Measurements from ENCODE around the gene GDPD3. TPM values are rescaled to one million over a fixed set of nuclear protein-coding genes. Genes with fewer than 3 reads are reported as not detected.

The GDPD3 gene
- polyA plus RNA-seq, 3 donors = 9.6 TPM; not detected in 2

DNA sequence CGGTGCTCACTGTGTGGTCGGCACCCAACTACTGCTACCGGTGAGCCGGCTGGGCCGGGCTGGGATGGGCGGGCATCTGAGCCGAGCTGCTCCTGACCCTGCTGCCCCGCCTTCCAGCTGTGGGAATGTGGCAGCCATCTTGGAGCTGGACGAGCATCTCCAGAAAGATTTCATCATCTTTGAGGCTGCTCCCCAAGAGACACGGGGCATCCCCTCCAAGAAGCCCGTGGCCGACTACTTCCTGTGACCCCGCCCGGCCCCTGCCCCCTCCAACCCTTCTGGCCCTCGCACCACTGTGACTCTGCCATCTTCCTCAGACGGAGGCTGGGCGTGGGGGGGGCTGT is 28.5 kb downstream of the GDPD3 start:
- Histone ChIP-seq H3K36me3 (replicated peaks in 1 of 2; ENCODE audit: control insufficient read depth in 1 of 2, insufficient read depth in 2 of 2, low read length in 2 of 2) (peaks cover 50 to 60% of the 10 kb centered on the region in 2 donors), H4K20me1 (ENCODE audit: insufficient read depth, low read length) (peaks cover 40% of the 10 kb centered on the region), H3K27me3 (ENCODE audit: control insufficient read depth in 2 of 2, insufficient read depth in 2 of 2, low read length in 2 of 2) (no peaks in the 10 kb centered on the region), H3K27ac (ENCODE audit: low read depth in 1 of 2, low read length in 2 of 2) (peak overlapping the region in 1 of 2 donors; percentile 36), H3K9ac (ENCODE audit: insufficient read depth, low read length, poor library complexity, severe bottlenecking) (no peak overlapping the region), H3K4me1 (ENCODE audit: control insufficient read depth in 1 of 2, insufficient read depth in 2 of 2, low read length in 2 of 2) (peaks cover 34 to 53% of the 10 kb centered on the region in 2 donors), H3K4me2 (replicated peaks; ENCODE audit: extremely low read depth, low read length, poor library complexity, severe bottlenecking) (no peak overlapping the region), H3K9me3 (replicated peaks in 1 of 2; ENCODE audit: control insufficient read depth in 1 of 2, insufficient read depth in 1 of 2, low read length in 2 of 2) (peaks cover 0 to 4% of the 10 kb centered on the region in 2 donors), H2AFZ (ENCODE audit: insufficient read depth, low read depth, low read length, poor library complexity, severe bottlenecking) (no peak overlapping the region), H3K4me3 (replicated peaks in 1 of 3; ENCODE audit: low read depth in 2 of 3, low read length in 3 of 3) (no peak overlapping the region), H3K79me2 (ENCODE audit: insufficient read depth, low read length) (peaks cover 19% of the 10 kb centered on the region)
- Mint-ChIP-seq H3K27me3 (ENCODE audit: low read depth in 3 of 3) (peaks cover 0 to 6% (median 3%) of the 10 kb centered on the region in 3 donors), H3K4me3 (no peak overlapping the region), H3K36me3 (peaks cover 48 to 74% of the 10 kb centered on the region in 2 donors), H3K9me3 (peaks cover 3 to 9% (median 7%) of the 10 kb centered on the region in 7 donors), H3K4me1 (peaks cover 41% of the 10 kb centered on the region), H3K27ac (peak overlapping the region in 1 of 7 donors; percentile 79)
- intact Hi-C loops (cut with micrococcal nuclease) = no loop called here
- DNase-seq = peak in 1 of 3 donors; percentile 48
- 44% methylated on average over 14 of the region's 17 CpGs for WGBS (ENCODE audit: insufficient coverage)
- TF ChIP-seq, protein P1, sequence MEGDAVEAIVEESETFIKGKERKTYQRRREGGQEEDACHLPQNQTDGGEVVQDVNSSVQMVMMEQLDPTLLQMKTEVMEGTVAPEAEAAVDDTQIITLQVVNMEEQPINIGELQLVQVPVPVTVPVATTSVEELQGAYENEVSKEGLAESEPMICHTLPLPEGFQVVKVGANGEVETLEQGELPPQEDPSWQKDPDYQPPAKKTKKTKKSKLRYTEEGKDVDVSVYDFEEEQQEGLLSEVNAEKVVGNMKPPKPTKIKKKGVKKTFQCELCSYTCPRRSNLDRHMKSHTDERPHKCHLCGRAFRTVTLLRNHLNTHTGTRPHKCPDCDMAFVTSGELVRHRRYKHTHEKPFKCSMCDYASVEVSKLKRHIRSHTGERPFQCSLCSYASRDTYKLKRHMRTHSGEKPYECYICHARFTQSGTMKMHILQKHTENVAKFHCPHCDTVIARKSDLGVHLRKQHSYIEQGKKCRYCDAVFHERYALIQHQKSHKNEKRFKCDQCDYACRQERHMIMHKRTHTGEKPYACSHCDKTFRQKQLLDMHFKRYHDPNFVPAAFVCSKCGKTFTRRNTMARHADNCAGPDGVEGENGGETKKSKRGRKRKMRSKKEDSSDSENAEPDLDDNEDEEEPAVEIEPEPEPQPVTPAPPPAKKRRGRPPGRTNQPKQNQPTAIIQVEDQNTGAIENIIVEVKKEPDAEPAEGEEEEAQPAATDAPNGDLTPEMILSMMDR (IDR thresholded peaks at IDR 0.05) = no peak

DNA sequence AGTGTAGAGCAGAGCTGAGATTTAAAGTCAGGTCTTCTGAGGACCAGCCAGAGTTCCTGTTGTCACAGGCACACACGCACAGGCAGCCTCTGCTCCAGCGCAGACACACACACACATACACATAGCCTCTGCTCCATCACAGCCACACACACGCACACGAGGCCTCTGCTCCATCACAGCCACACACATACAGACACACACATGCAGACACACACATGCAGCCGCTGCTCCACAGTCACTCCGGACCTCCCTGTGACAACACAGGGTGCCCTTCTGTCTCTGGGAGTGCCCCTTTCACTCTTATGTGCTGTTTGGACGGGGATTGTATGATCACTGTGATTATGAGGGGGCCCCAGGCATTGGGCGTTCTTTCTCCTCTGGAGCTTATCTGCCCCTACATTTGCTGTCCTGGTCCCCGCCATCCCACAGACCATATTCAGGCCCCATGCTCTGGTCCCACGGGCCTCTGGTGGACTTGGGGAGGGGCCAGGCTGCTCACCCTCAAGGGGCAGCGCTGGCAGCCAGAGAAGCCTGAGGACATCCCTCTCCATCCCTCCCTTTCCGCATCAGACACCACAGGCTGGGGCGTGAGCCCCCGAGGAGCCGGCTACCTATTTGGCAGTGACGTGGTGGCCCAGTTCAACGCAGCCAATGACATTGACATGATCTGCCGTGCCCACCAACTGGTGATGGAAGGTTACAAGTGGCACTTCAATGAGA is 29.1 kb downstream of the GDPD3 start:
- Histone ChIP-seq H3K27me3 (ENCODE audit: control insufficient read depth in 2 of 2, insufficient read depth in 2 of 2, low read length in 2 of 2) (no peaks in the 10 kb centered on the region), H2AFZ (ENCODE audit: insufficient read depth, low read depth, low read length, poor library complexity, severe bottlenecking) (no peak overlapping the region), H3K27ac (ENCODE audit: low read depth in 1 of 2, low read length in 2 of 2) (peak overlapping the region in 1 of 2 donors; percentile 36), H4K20me1 (ENCODE audit: insufficient read depth, low read length) (peaks cover 46% of the 10 kb centered on the region), H3K4me1 (ENCODE audit: control insufficient read depth in 1 of 2, insufficient read depth in 2 of 2, low read length in 2 of 2) (peaks cover 29 to 48% of the 10 kb centered on the region in 2 donors), H3K79me2 (ENCODE audit: insufficient read depth, low read length) (peaks cover 24% of the 10 kb centered on the region), H3K9ac (ENCODE audit: insufficient read depth, low read length, poor library complexity, severe bottlenecking) (no peak overlapping the region), H3K9me3 (replicated peaks in 1 of 2; ENCODE audit: control insufficient read depth in 1 of 2, insufficient read depth in 1 of 2, low read length in 2 of 2) (peaks cover 0 to 4% of the 10 kb centered on the region in 2 donors), H3K4me2 (replicated peaks; ENCODE audit: extremely low read depth, low read length, poor library complexity, severe bottlenecking) (no peak overlapping the region), H3K4me3 (replicated peaks in 1 of 3; ENCODE audit: low read depth in 2 of 3, low read length in 3 of 3) (no peak overlapping the region), H3K36me3 (replicated peaks in 1 of 2; ENCODE audit: control insufficient read depth in 1 of 2, insufficient read depth in 2 of 2, low read length in 2 of 2) (peaks cover 56 to 65% of the 10 kb centered on the region in 2 donors)
- intact Hi-C loops (cut with micrococcal nuclease) = no loop called here
- TF ChIP-seq, protein P1 (IDR thresholded peaks at IDR 0.05) = no peak
- Mint-ChIP-seq H3K9me3 (peaks cover 3 to 9% (median 7%) of the 10 kb centered on the region in 7 donors), H3K27ac (peak overlapping the region in 4 of 7 donors; percentile 11 to 90 (median 48)), H3K4me3 (no peak overlapping the region), H3K4me1 (peaks cover 36% of the 10 kb centered on the region), H3K27me3 (ENCODE audit: low read depth in 3 of 3) (peaks cover 0 to 4% (median 3%) of the 10 kb centered on the region in 3 donors), H3K36me3 (peaks cover 53 to 79% of the 10 kb centered on the region in 2 donors)
- DNase-seq = no peak
- 92% methylated on average over 14 of the region's 18 CpGs for WGBS (ENCODE audit: insufficient coverage)
